Medulla oblongata (tissue), 1 donor: ENCODE measurements around the gene SYT3.
A peak's percentile ranks its signal among the peaks of the same experiment; 100 is the strongest.

ENCODE experiments used
- DNase-seq: peaks from one replicate; pipeline ENCODE4 v3.0.0-alpha.2; 2015; ENCODE audit errors: extremely low spot score

The SYT3 gene

DNA sequence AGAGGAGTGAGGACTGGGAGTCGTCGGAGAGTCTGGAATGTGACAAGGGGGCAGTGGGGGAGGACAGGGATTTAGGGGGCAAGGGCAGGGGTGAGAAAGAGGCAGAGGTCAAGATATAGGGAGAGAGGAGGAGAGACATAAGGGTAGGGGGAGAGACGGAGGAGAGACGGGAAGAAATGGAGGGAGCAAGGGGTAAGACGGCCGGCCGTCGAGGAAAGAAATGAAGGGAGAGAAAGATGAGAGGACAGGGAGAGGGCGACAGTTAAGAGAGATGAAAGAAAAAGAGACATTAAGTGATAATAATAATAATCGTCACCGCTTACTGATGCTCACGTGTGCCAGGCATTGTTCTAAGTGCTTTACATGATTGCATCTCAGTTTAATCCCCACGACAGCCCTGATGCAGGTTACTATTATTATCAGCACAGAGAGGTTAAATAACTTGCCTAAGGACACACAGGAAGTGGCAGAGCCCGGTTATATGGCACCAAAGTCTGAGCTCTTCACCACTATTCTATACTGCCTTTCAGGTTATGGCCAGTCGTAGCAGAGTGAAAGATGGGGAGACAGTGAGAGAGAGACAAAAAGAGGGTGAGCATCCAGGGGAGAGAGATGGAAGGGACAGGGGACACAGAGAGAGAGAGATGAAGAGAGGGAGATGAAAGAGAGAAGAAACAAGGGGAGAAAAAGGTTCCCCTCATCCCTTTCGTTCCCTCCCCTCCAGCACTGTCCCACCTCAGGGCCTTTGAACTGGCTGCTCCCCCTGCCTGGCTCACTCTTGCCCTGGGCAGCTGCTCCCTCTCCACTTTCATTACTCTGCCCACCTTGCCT, 23.2 kb upstream of the SYT3 start:
- DNase-seq, result no peak

DNA sequence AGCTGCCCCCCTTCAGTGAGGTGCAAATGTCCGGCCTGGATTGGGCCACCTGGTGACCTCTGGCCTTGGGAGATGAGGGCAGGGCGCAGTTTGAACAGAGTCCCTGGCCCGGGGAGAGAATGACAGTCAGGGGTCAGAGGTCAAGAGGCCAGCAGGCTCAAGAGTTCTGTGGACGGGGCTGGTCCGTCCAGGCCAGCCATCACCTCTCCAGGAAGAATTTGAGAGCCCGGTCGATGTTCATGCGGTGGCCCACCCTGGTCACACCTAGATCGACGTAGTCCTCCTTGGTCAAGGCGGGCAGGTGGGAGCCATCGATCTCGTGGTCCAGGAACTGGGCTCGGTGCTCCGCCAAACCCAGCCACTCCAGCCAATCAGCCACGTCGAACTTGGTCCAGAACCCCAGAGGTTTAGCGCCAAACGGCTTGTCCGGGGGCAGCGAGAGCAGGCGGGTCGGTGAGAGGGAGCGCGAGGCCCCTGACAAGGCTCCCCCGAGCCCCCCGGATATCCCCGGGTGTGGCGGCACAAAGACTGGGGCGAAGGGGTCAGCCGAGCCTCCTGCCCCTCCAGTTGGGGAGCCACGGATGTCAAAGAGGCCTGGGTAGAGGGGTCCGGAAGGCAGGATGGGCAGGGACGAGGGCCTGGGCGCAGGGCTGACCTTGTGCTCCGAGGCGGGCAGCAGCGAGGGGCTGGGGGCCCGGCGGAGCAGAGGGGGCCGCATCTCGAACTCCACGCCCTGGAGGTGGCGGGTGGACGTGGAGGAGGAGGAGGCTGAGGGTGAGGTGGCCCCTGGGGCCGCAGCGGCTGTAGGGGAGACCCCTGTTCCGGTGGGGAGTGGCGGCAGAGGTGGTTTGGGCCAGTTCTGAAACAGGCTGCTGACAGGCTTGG, 22.3 kb upstream of the SYT3 start:
- no peak for DNase-seq

DNA sequence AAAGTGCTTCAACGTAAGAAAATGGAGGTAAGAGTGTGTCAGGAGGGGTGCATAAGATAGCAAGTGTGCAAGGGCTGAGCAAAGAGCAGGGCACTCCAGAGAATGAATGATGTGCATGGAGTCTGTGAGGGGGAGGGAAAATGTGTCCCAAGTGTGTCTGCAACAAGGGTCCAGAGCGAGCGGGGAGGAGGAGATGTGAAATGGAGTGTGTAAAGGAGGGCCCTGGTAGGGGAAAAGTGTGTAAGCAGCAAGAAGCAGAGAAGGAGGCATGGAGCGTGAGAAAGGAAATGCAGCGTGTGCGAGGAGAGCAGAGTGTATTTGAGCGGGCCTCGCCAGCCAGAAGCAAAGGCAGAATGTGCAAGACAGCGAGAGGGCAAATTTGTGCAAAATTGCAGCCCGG, 21.3 kb upstream of the SYT3 start:
- no peak for DNase-seq

DNA sequence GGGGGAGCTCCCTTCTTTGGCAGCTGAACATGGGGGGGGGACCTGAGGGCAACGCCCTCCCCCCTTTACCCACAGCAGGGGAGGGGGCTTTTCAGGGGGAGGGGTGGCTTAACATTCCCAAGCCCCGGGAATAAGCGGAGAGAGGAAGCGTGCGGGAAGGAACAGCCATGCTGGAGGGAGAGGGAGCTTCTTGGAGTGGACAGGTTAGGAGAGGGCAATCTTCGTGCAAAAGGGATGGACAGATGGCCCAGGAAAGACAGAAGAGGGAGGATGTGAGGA, 20.3 kb upstream of the SYT3 start:
- DNase-seq, result no peak

DNA sequence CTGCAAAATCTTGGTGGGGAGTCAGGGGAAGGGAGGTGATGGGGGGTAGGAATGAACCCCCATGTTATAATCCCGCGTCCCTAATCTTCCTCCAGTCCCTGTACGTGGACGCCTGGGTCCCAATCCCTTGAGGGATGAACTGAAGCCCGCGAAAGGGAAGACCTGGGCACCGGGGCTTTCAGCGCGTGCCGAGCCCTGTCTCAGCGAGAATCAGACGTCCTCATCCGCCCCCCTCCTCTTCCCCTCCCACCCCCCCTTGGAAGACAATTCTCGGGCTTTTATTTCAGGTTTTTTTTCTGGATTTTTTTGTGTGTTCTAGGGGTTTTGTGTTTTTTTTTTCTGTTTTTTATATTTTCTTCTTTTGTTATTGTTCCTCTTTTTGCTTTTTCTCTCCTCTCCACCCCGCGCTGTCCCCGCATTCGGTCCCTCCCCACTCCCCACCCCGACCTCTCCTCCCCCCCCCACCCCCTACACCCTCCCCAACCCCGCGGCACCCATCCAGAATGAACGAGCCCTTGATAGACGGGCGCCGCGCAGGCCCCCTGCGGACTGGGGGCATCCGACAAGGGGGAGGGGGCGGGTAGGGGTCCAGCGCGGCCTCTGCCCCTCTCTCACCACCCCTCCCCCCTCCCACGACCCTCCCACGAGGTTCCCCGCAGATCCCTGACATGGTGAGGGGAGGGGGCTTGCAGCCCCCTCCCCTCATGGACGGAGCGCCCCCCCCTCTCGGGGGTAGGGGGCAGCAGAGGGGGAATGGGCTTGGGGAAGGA, 19.8 kb upstream of the SYT3 start:
- DNase-seq, result no peak

DNA sequence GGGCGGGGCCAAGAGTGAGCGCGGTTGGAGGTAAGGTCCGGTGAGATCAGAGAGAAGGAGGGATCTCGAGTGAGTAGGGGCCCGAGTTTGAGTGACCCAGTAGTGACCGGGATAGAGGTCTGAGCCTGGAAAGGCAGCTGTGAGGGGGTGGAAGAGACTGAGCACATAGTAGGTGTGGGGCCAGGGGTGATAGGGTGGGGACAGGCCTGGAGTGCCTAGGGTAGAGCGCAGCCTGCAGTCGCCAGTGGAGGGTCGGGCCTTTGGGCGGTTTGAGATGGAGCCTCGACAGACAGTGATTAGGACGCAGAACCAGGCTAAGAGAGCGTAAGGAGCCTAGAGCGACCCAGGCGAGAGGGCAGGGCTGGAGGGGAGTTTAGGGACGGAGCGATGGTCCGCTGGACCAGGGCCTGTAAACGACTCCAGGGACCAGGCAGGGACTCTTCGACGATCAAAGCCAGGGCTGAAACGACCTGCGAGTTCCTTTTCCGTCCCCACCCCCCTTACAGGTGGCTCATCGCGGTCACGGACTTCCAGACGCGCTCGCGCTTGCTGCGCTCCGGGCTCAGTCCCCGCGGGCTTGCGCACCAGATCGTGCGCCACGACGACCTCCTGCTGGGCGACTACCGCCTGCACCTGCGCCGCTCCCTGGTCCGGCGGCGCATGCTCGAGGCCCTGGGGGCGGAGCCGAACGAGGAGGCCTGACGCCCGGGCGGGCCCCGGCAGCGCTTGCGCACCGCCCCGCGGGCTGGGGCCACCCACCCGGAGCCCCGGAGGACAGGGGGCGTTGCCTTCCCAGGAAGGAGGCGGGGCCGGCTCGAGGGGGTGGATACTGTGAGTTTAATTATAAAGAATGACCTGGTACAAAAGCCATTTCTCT, 19.0 kb upstream of the SYT3 start:
- DNase-seq, result peak; percentile 90

DNA sequence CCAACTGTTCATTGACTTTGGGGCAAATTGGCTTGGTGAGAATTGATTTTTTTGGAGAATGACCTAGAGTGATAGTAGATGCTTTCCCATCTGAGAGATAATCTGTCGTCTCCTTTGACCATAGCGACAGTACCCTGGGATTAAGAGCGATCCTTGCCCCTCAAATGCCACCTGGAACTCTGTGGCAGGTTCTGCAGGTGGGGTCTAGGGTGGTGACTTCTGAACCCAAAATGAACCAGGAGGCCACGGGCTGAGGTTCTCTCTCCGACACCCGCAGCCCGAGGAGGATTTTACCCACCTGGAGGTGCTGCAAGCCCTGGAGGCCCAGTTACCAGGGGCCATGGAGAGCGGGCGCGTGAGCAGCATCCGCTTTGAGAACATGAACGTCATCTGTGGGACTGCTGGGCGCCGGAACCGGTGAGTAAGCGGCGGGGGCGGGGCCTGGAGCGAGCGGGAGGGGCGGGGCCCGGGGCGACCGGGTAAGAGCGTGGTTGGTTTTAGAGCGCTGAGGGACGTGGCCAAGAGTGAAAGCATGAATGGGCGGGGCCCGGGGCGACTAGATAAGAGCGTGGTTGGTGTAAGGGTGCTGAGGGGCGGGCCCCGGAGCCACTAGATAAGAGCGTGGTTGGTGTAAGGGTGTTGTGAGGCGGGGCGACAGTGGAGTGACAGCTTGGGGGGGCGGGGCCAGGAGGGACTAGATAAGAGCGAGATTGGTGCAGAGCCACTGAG, 18.2 kb upstream of the SYT3 start:
- peak; percentile 98 for DNase-seq

DNA sequence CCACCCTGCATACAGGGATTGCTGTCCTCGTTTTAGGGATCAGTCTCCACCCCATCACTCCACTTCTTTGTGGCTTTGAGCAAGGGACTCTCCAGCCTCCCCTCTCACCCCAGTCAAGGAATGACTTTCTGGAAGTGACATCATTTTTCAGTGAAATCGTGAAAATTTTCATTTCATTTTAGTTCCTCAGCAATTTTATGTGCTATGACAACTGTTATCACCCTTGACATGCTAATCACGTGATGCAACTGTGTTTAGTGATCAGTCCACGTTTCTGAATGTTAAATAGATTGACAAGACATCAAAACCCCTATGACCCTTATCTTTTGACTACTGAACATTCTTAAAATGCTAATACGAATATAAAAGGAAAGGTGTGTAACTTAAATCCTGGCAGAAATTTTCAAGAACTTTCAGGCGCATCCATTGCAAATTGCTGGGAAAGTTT, 17.6 kb upstream of the SYT3 start:
- no peak for DNase-seq

DNA sequence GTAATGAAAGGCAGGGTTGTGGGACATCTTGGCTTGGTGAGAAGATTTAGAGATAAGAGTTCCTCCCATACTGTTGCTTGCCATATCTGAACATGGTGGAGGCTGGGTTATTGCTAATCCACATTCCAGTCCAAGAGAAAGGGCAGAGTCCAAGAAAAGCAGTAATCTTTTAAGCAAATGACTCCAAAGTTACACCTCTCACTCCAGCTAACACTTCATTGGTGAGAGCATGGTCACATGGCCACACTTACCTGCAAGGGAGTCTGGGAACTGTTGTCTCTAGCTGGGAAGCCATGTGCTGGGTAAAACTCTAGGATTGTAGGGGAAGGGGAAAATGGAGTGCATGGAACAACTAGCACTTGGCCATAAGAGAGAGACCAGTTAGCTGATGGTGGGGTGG, 15.2 kb upstream of the SYT3 start:
- no peak for DNase-seq

DNA sequence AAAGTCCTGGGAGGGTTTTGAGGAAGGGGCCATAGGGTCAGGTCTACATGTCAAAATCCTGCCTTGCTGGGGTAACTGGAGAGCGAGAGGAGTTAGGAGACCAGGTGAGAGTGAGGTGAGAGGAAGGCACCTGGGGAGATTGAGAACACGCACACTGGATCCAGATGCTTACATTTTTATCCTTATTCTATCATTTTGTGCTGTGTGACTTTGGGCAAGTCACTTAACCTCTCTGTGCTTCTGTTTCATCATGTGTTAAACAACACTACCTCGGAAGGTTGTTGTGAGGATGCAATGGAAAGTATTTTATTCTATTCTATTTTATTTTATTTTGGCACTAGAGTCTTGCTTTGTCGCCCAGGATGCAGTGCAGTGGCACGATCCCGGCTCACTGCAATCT, 13.0 kb upstream of the SYT3 start:
- DNase-seq, result no peak

DNA sequence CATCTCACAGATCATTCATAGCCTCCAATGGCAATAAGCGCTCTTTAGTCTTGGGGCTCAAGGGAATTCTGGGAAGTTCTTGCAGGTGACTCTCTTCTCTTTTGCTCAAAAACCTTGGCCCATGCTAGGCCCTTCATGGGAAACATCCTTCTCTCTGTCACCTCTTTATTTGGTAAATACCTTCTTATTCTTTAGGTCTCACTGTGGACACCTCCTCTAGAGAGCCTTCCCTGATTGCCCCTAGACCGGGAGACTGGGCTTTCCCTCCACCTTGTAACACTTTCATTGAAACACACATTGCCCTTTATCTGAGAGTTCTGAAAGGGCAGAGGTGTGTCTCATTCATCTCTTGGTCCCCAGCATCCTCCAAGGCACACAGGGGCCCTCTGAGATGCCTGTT, 11.5 kb upstream of the SYT3 start:
- no peak for DNase-seq

DNA sequence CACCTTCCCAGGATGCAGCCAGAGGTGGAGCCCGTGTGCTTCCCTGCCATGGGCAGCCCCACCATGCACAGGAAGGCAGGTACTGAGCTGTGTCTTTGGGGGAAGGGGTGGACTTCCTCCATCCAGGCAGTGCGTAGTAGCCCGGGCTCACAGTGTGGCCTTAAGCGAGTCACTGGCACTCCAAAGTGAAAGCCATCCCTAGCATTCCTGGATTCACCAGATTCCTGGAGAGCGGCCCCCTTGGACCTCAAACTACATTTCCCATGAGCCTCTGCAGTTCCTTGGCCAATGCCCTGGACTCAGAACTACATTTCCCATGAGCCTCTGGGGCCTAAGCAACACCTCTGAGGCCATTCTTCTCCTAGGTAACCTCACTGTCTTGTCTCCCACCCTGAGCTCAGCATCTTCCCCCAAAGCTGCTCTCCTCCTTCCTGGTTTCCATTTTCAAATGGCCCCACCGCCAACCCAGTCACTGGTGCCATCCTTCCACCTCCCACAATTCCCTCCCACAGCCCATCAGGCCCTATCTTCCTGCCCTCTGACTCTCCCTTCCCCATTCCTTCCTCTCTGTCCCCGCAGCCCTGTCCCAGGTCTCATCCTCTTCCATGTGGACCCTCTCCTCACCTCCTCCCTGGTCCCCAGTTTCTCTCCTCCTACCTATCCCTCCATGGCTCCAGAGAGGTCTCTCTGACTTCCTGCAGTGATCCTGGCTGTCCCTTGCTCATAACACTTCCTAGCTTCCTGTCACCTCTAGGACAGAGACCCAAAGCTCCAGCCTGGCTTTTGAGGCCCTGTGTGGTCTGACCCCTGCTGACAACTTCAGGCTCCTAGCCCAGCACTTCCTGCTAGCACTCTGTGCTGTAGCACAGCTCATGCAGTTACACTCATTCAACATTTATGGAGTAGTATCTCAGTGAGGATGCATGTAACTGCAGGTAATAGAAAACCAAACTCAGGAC, 10.0 kb upstream of the SYT3 start, which contains the start of gene C19orf81:
Gene C19orf81, plus strand, starts transcription at position 13 of the 959 bp plus-strand sequence. Its CDS starts 0 bp downstream, at position 13.
- no peak for DNase-seq

DNA sequence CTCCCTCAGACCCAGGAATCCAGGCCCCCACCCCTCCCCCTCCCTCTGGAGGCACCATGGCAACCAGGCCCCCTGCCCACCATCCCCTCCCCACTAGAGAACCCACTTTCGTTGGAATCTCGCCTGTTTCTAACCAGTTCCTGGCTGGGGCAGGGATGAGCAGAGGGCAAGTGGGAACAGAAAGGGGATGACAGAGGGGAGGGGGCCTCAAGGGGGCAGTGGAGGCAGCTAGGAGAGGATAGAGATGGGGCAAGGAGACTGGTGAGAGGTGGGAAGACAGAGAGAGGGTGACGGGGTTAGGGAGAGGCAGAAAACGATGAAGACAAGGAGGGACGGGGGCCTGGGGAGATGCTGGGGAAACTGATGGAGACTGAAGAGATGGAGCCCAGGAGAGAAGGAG, 9.0 kb upstream of the SYT3 start:
- no peak for DNase-seq

DNA sequence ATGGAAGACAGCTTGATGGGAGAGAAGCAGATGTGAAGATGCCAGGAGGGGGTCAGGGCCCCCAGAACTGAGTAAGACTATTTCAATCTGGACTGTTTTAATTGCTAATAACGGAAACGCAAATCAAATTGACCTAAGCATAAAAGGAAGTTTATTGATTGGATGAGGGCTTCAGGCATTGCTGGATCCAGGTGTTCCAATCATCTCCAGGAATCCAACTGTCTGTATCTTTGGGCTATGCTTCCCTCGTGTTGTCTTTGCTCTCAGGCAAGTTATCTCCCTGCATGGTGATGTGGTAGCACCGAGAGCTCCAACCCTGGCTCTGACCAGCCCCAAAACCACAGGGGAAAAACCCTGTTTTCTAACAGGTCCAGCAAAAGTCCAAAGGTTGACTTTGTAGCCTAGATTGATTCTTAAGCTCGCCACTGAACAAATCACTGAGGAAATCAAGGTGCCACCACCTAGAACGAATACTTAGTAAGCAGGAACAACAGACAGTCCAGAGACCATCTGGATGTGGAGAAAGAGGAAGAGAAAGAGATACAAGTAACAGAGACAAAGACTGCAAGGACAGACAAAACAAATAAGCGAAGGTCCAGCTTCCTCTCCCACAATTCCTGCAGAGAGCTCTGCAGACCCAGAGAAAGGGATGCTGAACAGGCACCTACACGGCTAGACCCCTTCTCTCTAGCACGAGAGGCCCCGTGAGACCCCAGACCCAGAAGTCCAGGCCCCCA, 8.4 kb upstream of the SYT3 start:
- no peak for DNase-seq

DNA sequence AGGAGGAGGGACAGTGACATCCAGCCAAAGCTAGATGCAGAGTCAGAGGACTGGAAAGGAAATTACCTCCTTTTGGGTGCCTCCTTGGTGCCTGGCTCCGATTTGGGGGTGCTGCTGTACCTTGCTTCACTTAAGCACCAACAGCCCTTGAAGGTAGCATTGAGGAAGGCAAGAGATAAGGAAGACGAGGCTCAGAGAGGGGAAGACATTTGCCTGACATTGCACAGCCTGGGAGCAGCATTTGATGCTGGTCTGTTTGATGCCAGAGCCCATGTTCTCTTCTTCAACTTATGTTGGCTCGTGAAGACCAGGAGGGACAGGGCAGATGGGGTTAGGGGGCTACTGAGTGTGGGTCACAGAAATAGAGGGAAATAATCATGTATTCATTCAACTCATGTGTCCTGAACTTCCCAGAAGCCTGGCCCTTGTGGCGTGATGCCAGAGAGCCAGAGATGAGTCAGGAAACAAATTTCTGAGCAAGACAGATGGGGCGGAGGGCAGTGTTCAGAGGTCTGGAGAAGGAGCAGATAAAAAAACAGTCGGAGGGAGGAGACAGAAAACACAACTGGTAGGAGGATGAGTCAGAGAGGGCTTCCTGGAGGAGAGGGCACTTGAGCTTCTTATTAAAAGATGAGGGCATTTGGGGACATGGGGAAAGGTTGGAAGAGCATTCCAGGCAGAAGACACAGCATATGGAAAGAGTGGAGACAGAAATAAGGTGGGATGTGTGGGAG, 6.6 kb upstream of the SYT3 start:
- DNase-seq, result no peak

DNA sequence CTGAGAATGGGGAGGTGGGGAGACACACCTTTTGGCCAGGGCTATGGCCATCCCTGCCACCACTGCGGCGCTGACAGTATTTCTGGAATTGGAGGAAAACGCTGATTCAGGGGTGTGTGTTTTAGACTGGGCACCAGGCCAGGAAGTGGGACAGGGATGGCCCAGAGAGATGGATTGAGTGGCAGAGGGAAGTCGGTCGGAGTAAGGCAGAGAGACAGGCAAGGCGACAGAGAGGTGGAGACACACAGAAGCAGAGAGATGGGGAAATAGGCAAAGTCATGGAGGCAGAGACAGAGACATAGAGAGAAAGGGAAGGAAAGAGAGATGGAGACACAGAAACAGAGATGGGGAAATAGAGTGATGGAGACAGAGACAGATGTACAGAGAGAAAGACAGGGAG, 5.4 kb upstream of the SYT3 start:
- no peak for DNase-seq

DNA sequence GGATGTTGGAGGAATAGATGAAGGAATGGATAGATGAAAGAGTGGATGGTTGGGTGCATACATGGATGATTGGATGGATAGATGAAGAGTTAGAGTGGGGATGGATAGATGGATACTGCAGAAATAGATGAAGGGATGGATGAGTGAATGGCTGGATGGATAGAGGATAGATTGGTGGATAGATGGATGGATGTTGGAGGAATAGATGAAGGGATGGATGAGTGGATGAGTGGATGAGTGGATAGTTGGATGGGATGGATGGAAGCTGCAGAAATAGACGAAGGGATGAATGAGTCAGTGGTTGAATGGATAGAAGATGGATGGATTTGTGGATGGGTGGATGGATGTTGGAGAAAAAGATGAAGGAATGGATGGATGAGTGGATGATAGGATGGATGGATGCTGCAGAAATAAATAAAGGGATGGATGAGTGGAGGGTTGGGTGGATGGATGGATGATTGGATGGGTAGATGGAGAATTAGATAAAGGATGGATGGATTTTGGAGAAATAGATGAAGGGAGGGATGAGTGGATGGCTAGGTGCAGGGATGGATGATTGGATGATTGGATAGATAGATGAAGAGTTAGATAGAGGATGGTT, 4.7 kb upstream of the SYT3 start:
- DNase-seq, result no peak

DNA sequence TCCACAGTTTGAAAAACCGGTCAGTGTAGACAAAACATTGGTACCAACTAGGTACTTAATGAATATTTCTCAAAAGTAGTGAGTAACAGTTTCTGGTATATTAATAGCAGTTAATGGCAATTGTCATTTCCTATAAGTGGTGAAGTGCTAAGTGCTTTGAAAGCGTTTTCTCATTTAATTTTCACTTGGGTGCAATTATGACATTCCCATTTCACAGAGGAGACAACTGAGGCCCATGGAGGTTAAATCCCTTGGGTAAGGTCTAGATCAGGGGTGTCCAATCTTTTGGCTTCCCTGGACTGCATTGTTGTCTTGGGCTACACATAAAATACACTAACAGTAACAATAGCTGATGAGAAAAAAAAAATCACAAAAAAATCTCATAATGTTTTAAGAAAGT, 687 bp upstream of the SYT3 start:
- no peak for DNase-seq
